ENCODE data around the gene TLE3. TPM values are rescaled to one million over a fixed set of nuclear protein-coding genes. Genes with fewer than 3 reads are reported as not detected.
A peak's percentile ranks its signal among the peaks of the same experiment; 100 is the strongest.

The TLE3 gene
- polyA plus RNA-seq, 2 of the 4 experiments (the other 2 are of a cell fraction) = 4.6 to 5.3 TPM

DNA sequence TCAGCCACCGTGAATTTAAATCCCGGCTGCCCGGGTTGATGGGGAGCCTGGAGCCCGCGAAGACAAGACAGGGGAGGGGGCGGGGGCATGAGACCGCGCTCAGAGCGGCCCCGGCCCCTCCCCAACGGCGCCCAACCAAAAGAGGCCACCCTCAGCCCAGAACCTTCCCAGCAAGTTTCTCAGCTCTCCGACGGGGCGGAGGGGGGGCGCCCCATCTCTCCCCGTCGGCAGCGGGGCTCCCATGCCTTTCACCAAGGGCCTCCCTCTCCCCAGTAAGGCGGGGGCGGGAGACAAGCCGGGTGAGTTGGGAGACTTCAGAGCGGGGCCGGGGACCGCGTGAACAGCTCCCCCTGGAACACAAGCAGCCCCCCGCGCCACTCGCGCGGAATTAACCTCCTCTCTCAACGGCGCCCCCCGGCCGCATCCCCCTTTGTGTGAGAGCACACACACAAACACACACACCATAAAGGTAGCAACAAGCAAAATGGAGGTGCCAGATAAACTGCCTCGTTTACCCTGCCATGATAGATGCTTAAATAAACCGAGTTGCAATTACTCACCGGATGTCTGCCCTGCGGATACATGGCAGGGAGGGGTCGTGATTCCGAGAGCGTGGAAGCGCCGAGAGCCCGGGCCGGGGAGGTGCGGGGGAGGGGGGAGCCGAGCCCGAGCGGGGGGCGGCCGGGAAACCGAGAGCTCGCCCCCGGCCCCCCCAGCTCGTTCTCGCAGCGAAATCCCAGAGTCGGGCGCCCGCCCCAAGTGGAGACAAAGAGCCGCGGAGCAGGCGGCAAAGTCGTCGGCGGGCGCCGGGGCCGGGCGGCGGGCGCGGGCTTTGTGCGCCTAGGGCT is 1.3 kb downstream of the TLE3 start:
- FAIRE-seq (no peak), ATAC-seq (no peak), DNase-seq (ENCODE audit: low read depth in 1 of 2, low spot score in 1 of 2) (peak; percentile 31 to 73)
- H3K4me2 ChIP-seq = peak overlapping the region; percentile 99
- peak overlapping the region; percentile 73 to 82 for H3K27ac ChIP-seq
- ChIA-PET POLR2A (interaction anchor here (1.2 to 2.5 kb wide), 3 partner anchors 370 to 634 kb away, joined by 4 to 6 read pairs (median 5); no protein-coding TSS in a partner anchor), CTCF (interaction anchor here (0.9 to 3.7 kb wide), 11 partner anchors 10 to 620 kb away, joined by 3 to 35 read pairs (median 5); no protein-coding TSS in a partner anchor)
- H3K4me1 ChIP-seq = peaks cover 37% of the 10 kb centered on the region
- H3K4me3 ChIP-seq = peak overlapping the region; percentile 72
- WGBS (ENCODE audit: missing lambda C conversion rate) = 4% methylated on average over 31 of the region's 75 CpGs
- no peak for TF ChIP-seq EP300 (IDR thresholded peaks at IDR 0.05)
- 0 out of 5 replicates have a peak, but pooled peaks of 1 of the 2 experiments have one; percentile 9 for TF ChIP-seq RAD21 (conservative IDR thresholded peaks at IDR 0.05 in 1 of 2, IDR thresholded peaks at IDR 0.05 in 1 of 2)
- H3K9me3 ChIP-seq = no peaks in the 10 kb centered on the region

DNA sequence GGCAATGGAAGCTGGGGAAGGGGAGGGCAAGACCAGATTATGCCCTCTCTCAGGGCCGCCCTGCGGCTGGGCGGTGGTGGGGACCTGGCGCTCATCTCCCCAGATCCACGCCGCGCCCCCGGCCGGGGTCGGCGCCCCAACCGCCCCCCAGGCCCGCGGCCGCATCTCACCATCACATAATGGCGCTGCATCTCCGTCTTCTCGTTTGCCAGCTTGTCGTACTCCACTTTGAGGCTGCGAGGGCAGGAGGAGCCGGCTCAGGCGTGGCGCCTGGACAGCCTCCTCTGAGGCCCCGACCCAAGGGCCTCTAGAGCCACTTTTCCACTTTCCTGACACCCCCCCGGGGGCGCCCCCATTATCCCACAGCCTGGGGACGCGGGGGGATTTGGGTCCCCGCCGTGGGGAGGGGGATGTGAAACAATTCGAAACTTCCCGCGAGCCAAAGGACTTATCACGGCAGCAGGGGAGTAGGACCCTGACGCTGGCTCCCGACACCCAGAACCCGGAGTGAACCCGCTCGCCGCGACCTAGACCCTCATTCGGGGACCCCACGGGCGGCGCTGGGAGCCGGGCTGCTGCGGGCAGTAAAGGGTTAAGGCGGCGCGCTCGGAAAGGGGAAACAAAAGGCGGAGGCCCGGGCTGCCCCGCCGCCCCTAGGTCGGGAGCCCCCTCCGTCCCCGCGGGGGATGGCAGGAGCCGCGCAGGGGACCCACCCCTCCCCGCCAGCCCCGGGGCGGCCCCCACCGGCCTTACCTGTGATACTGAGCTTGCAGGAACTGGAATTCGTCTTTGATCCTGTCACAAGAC is 2.1 kb downstream of the TLE3 start:
- POLR2A ChIA-PET = interaction anchor here (2.5 kb wide), 1 partner anchor 371 kb away, joined by 6 read pairs; no protein-coding TSS in a partner anchor
- H3K4me1 ChIP-seq = peaks cover 29% of the 10 kb centered on the region

DNA sequence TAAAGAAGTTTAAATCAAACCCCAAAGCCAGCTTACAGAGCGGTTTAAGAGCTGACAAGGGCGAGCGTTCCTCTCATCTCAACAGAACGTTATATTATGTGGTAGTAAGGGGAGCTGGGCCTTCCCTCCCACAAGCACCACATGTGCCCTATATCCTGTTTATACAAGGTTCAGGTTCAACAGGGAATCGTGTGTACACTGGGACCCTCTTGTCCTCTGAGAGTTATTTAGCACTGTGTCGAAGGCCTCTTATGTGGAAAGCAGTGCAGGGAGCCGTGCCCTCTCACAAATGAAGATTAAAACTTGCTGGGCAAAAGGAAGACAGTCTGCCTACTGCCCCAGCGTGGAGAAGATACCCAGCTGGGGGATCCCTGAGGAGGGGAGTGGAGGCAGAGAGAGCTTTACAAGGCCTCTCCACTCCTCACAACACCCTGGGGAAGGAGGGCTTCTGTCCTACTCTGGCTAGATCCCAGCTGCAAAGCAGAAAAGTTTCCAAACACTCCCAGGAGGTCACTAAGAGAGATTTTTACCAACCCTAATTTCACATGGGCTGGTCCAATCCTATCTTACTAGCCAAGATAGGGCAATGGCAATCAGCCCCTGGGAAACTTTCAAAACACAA is 2.9 kb downstream of the TLE3 start:
- CTCF ChIA-PET = interaction anchor here (0.5 to 1.5 kb wide), 6 partner anchors 26 to 617 kb away, joined by 3 to 8 read pairs (median 4); no protein-coding TSS in a partner anchor
- no peaks in the 10 kb centered on the region for H3K9me3 ChIP-seq
- POLR2A ChIA-PET = no interaction called here
- H3K4me3 ChIP-seq = no peak overlapping the region; the same call in 2 of the 3 replicates
- FAIRE-seq (no peak), DNase-seq (ENCODE audit: low read depth in 1 of 2, low spot score in 1 of 2) (no peak), ATAC-seq (no peak)
- H3K4me1 ChIP-seq = peaks cover 21% of the 10 kb centered on the region
- H3K4me2 ChIP-seq = no peak overlapping the region
- TF ChIP-seq, protein P1, sequence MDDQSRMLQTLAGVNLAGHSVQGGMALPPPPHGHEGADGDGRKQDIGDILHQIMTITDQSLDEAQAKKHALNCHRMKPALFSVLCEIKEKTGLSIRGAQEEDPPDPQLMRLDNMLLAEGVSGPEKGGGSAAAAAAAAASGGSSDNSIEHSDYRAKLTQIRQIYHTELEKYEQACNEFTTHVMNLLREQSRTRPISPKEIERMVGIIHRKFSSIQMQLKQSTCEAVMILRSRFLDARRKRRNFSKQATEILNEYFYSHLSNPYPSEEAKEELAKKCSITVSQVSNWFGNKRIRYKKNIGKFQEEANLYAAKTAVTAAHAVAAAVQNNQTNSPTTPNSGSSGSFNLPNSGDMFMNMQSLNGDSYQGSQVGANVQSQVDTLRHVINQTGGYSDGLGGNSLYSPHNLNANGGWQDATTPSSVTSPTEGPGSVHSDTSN (IDR thresholded peaks at IDR 0.05) = no peak
- TF ChIP-seq CHD2 (IDR thresholded peaks at IDR 0.05; ENCODE audit: low read length, partially characterized antibody) (no peak), NR3C1 (IDR thresholded peaks at IDR 0.05) (no peak), MAFK (IDR thresholded peaks at IDR 0.05; ENCODE audit: partially characterized antibody) (no peak), ESRRA (IDR thresholded peaks at IDR 0.05; ENCODE audit: borderline replicate concordance, low read length) (no peak)
- TF ChIP-seq, protein P2, sequence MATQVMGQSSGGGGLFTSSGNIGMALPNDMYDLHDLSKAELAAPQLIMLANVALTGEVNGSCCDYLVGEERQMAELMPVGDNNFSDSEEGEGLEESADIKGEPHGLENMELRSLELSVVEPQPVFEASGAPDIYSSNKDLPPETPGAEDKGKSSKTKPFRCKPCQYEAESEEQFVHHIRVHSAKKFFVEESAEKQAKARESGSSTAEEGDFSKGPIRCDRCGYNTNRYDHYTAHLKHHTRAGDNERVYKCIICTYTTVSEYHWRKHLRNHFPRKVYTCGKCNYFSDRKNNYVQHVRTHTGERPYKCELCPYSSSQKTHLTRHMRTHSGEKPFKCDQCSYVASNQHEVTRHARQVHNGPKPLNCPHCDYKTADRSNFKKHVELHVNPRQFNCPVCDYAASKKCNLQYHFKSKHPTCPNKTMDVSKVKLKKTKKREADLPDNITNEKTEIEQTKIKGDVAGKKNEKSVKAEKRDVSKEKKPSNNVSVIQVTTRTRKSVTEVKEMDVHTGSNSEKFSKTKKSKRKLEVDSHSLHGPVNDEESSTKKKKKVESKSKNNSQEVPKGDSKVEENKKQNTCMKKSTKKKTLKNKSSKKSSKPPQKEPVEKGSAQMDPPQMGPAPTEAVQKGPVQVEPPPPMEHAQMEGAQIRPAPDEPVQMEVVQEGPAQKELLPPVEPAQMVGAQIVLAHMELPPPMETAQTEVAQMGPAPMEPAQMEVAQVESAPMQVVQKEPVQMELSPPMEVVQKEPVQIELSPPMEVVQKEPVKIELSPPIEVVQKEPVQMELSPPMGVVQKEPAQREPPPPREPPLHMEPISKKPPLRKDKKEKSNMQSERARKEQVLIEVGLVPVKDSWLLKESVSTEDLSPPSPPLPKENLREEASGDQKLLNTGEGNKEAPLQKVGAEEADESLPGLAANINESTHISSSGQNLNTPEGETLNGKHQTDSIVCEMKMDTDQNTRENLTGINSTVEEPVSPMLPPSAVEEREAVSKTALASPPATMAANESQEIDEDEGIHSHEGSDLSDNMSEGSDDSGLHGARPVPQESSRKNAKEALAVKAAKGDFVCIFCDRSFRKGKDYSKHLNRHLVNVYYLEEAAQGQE (IDR thresholded peaks at IDR 0.05) = no peak
- TF ChIP-seq, protein P3, sequence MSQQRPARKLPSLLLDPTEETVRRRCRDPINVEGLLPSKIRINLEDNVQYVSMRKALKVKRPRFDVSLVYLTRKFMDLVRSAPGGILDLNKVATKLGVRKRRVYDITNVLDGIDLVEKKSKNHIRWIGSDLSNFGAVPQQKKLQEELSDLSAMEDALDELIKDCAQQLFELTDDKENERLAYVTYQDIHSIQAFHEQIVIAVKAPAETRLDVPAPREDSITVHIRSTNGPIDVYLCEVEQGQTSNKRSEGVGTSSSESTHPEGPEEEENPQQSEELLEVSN (IDR thresholded peaks at IDR 0.05; ENCODE audit: borderline replicate concordance, low read depth) = no peak
- 91% methylated on average over 8 of the region's 8 CpGs for WGBS (ENCODE audit: missing lambda C conversion rate)
- H3K27ac ChIP-seq = no peak overlapping the region

More for the DNA sequence above, 2.1 kb downstream of the TLE3 start:
- Histone ChIP-seq H3K27ac (peak overlapping the region; percentile 73 to 82; a peak in 5 of 6 replicates), H3K4me3 (peak overlapping the region; percentile 72), H3K9me3 (no peaks in the 10 kb centered on the region), H3K4me2 (peak overlapping the region; percentile 99)
- WGBS (ENCODE audit: missing lambda C conversion rate) = 56% methylated on average over 43 of the region's 66 CpGs
- no peak for ATAC-seq
- no peak for DNase-seq (ENCODE audit: low read depth in 1 of 2, low spot score in 1 of 2)
- no peak for FAIRE-seq
- CTCF ChIA-PET = interaction anchor here (0.5 to 3.7 kb wide), 6 partner anchors 15 to 617 kb away, joined by 3 to 35 read pairs (median 3); no protein-coding TSS in a partner anchor
- no peak for TF ChIP-seq NFE2L2 (conservative IDR thresholded peaks at IDR 0.05; ENCODE audit: low read length)
- TF ChIP-seq, protein P2 (IDR thresholded peaks at IDR 0.05) = no peak
- TF ChIP-seq MYC (IDR thresholded peaks at IDR 0.05; ENCODE audit: borderline replicate concordance, low read length) = no peak
- TF ChIP-seq KDM5A (IDR thresholded peaks at IDR 0.05) = no peak
- TF ChIP-seq EHMT2 (IDR thresholded peaks at IDR 0.05; ENCODE audit: low read depth) = no peak
- no peak for TF ChIP-seq PHF8 (IDR thresholded peaks at IDR 0.05; ENCODE audit: borderline replicate concordance, low read depth)
- TF ChIP-seq HOXA7 (CRISPR knock-in tag; IDR thresholded peaks at IDR 0.05) = no peak
- TF ChIP-seq HDAC2 (IDR thresholded peaks at IDR 0.05) = no peak
- TF ChIP-seq HEYL (CRISPR knock-in tag; IDR thresholded peaks at IDR 0.05) = no peak
- TF ChIP-seq NR3C1 (IDR thresholded peaks at IDR 0.05) = no peak
- TF ChIP-seq FOXS1 (CRISPR knock-in tag; IDR thresholded peaks at IDR 0.05) = no peak
- TF ChIP-seq CBX8 (IDR thresholded peaks at IDR 0.05) = no peak
- TF ChIP-seq, protein P3 (IDR thresholded peaks at IDR 0.05; ENCODE audit: borderline replicate concordance, low read depth) = no peak
- TF ChIP-seq MAFK (IDR thresholded peaks at IDR 0.05; ENCODE audit: partially characterized antibody) = no peak
- no peak for TF ChIP-seq CHD4 (IDR thresholded peaks at IDR 0.05; ENCODE audit: borderline replicate concordance)
- no peak for TF ChIP-seq RARB (CRISPR knock-in tag; IDR thresholded peaks at IDR 0.05)

Measured in A549 (cell line).